IMR-90 (cell line): ENCODE measurements around the gene NFE2. TPM values are rescaled to one million over a fixed set of nuclear protein-coding genes. Genes with fewer than 3 reads are reported as not detected.

ENCODE experiments used
- ATAC-seq: fragments of 200-7000 bp; cut with Tn5 transposase; 2 replicates; pipeline ENCODE4 v1.9.1; 2020; ENCODE audit warnings: low read depth, mild to moderate bottlenecking, moderate library complexity
- BruUV-seq: library from RNA; stranded (reverse); fragments of 400-500 nt; replicated peaks from 2 replicates; lab custom pipeline; 2021; lab: Mats Ljungman, UMichigan
- CTCF ChIA-PET: fragments of 300-600 bp; formaldehyde crosslinking; extraction: SDS; loops from one replicate; lab custom pipeline; 2021; ENCODE audit warnings: antibody characterized with exemption; lab: Yijun Ruan, JAX
- POLR2A ChIA-PET: fragments of 300-600 bp; sonication (Branson Sonifier 250); formaldehyde crosslinking; loops from one replicate; lab custom pipeline; 2022; ENCODE audit warnings: antibody characterized with exemption; ENCODE audit not compliant: unreplicated experiment; lab: Charles Lee
- DNase-seq: peaks from one replicate; pipeline ENCODE4 v3.0.0; 2013
- H2AFZ ChIP-seq: replicated peaks from 2 replicates; pipeline ENCODE3; 2013; ENCODE audit warnings: low read length, mild to moderate bottlenecking; ENCODE audit not compliant: poor library complexity
- H2AK5ac ChIP-seq: 2 replicates; pipeline ENCODE4 v1.6.1; 2013; ENCODE audit warnings: low read depth, low read length, inconsistent platforms
- H2AK9ac ChIP-seq: replicated peaks from 2 replicates; pipeline ENCODE3; 2013; ENCODE audit warnings: mild to moderate bottlenecking, low read depth, low read length, moderate library complexity; ENCODE audit not compliant: poor library complexity
- H2BK120ac ChIP-seq: 2 replicates; pipeline ENCODE4 v1.6.1; 2013; ENCODE audit warnings: low read depth, low read length, inconsistent platforms
- H2BK15ac ChIP-seq: 3 replicates; pipeline ENCODE4 v1.6.1; 2013; ENCODE audit warnings: low read depth, low read length, inconsistent platforms
- H2BK20ac ChIP-seq: 2 replicates; pipeline ENCODE4 v1.6.1; 2013; ENCODE audit warnings: low read depth, mild to moderate bottlenecking, inconsistent platforms, low read length, moderate library complexity
- H2BK5ac ChIP-seq: 2 replicates; pipeline ENCODE4 v1.6.1; 2013; ENCODE audit warnings: mild to moderate bottlenecking, low read depth, low read length, inconsistent platforms; ENCODE audit not compliant: poor library complexity, severe bottlenecking
- H3K14ac ChIP-seq: replicated peaks from 2 replicates; pipeline ENCODE4 v1.6.1; 2013; ENCODE audit warnings: low read depth, low read length, inconsistent platforms
- H3K18ac ChIP-seq: 2 replicates; pipeline ENCODE4 v1.6.1; 2013; ENCODE audit warnings: low read depth, low read length, control low read depth
- H3K23ac ChIP-seq: 2 replicates; pipeline ENCODE4 v1.6.1; 2013; ENCODE audit warnings: low read depth, low read length, inconsistent platforms
- H3K27ac ChIP-seq: 2 replicates; pipeline ENCODE4 v1.5.1; 2013; ENCODE audit warnings: mild to moderate bottlenecking, control low read depth, low read length; ENCODE audit not compliant: insufficient read depth
- H3K27me3 ChIP-seq: 2 replicates; pipeline ENCODE4 v1.6.1; 2013; ENCODE audit warnings: low read length; ENCODE audit not compliant: control insufficient read depth, insufficient read depth
- H3K36me3 ChIP-seq: 2 replicates; pipeline ENCODE4 v1.6.1; 2013; ENCODE audit warnings: low read length, mixed read lengths; ENCODE audit not compliant: control insufficient read depth, insufficient read depth
- H3K4ac ChIP-seq: 2 replicates; pipeline ENCODE4 v1.6.1; 2013; ENCODE audit warnings: low read depth, low read length, inconsistent platforms
- H3K4me1 ChIP-seq: 2 replicates; pipeline ENCODE4 v1.6.1; 2013; ENCODE audit warnings: low read length, mixed read lengths; ENCODE audit not compliant: control insufficient read depth, insufficient read depth
- H3K4me2 ChIP-seq: 2 replicates; pipeline ENCODE4 v1.6.1; 2013; ENCODE audit warnings: low read depth, mild to moderate bottlenecking, control low read depth, low read length, moderate library complexity
- H3K4me3 ChIP-seq: 2 replicates; pipeline ENCODE4 v1.5.1; 2013; ENCODE audit warnings: low read depth, mild to moderate bottlenecking, control low read depth, low read length, moderate library complexity; ENCODE audit not compliant: insufficient read depth
- H3K56ac ChIP-seq: 2 replicates; pipeline ENCODE4 v1.6.1; 2013; ENCODE audit warnings: low read length, inconsistent platforms; ENCODE audit not compliant: insufficient read depth; ENCODE audit errors: extremely low read depth
- H3K79me1 ChIP-seq, 2 experiments: 2 replicates each; pipeline ENCODE4 v1.6.1; 2013; ENCODE audit warnings: low read length in 2 of 2, inconsistent platforms in 1 of 2, low read depth in 1 of 2
- H3K9ac ChIP-seq: 2 replicates; pipeline ENCODE4 v1.6.1; 2013; ENCODE audit warnings: low read depth, low read length, control low read depth
- H3K9me1 ChIP-seq: 2 replicates; pipeline ENCODE4 v1.6.1; 2013; ENCODE audit warnings: low read length, inconsistent platforms; ENCODE audit not compliant: insufficient read depth
- H3K9me3 ChIP-seq: 2 replicates; pipeline ENCODE4 v1.6.1; 2013; ENCODE audit warnings: low read length; ENCODE audit not compliant: control insufficient read depth, insufficient read depth
- H4K20me1 ChIP-seq: 2 replicates; pipeline ENCODE4 v1.6.1; 2013; ENCODE audit warnings: low read length, inconsistent platforms; ENCODE audit not compliant: insufficient read depth
- H4K5ac ChIP-seq: 2 replicates; pipeline ENCODE4 v1.6.1; 2013; ENCODE audit warnings: mild to moderate bottlenecking, low read depth, low read length, control low read depth
- H4K8ac ChIP-seq, 2 experiments: 2 replicates each; pipeline ENCODE4 v1.6.1; 2013; ENCODE audit warnings: low read depth in 2 of 2, low read length in 2 of 2, control low read depth in 1 of 2, inconsistent platforms in 1 of 2
- H4K91ac ChIP-seq: 2 replicates; pipeline ENCODE4 v1.6.1; 2013; ENCODE audit warnings: low read depth, low read length, inconsistent platforms; ENCODE audit not compliant: insufficient read depth
- CHD1 ChIP-seq: IDR thresholded peaks from 2 replicates; pipeline ENCODE4 v1.6.1; 2012; ENCODE audit warnings: low read depth, low read length, improper control_type of control experiment
- FOS ChIP-seq: fragments of 150-350 bp; IDR thresholded peaks from 2 replicates; pipeline ENCODE4 v1.6.1; 2016; ENCODE audit warnings: low read depth, low read length
- MAFK ChIP-seq: IDR thresholded peaks from 2 replicates; pipeline ENCODE4 v1.6.1; 2012; ENCODE audit warnings: low read depth, low read length, improper control_type of control experiment
- NFE2L2 ChIP-seq: fragments of 150-350 bp; IDR thresholded peaks from 2 replicates; pipeline ENCODE4 v1.6.1; 2016; ENCODE audit warnings: low read depth, mild to moderate bottlenecking, low read length
- RCOR1 ChIP-seq: IDR thresholded peaks from 2 replicates; pipeline ENCODE4 v1.6.1; 2012; ENCODE audit warnings: mild to moderate bottlenecking, low read length, improper control_type of control experiment; ENCODE audit not compliant: insufficient replicate concordance
- RFX5 ChIP-seq: IDR thresholded peaks from 2 replicates; pipeline ENCODE4 v1.8.0; 2012; ENCODE audit warnings: low read depth, mild to moderate bottlenecking, low read length, moderate library complexity
- WGBS, 2 experiments: methylation state at CpG; one replicate each; pipeline versions ENCODE4 v1.1.5 to v1.1.7; 2013; ENCODE audit warnings: missing lambda C conversion rate in 2 of 2; ENCODE audit not compliant: insufficient read length in 1 of 2; ENCODE audit errors: extremely low coverage in 2 of 2; 5-methylcytosine and 5-hydroxymethylcytosine counted together
- dilution Hi-C: fragments of 300-500 bp; cut with HindIII; formaldehyde crosslinking; loops from one replicate; pipeline ENCODE4 v1.14.3; 2018; ENCODE audit warnings: low sequenced_read_pairs; ENCODE audit not compliant: unreplicated experiment
- in situ Hi-C: fragments of 300-500 bp; cut with MboI; formaldehyde crosslinking; loops from 3 replicates; pipeline ENCODE4 v1.14.3; 2019; ENCODE audit warnings: low sequenced_read_pairs, inconsistent platforms, mixed read lengths
- intact Hi-C: fragments of 100-400 bp; cut with micrococcal nuclease; formaldehyde crosslinking; loops from 2 replicates; pipeline ENCODE4 v1.10.0; 2022
- polyA plus RNA-seq, 3 experiments: library from polyadenylated mRNA; depleted of rRNA; stranded (reverse); fragments of >200 nt; gene quantifications; 2 replicates each; pipeline ENCODE4 v1.2.3, GENCODE V29; 2012; ENCODE audit warnings: low replicate concordance in 1 of 3
- total RNA-seq: library from RNA; depleted of rRNA; stranded (reverse); fragments of >200 nt; gene quantifications from 2 replicates; pipeline ENCODE4 v1.2.3, GENCODE V29; 2012
- TF ChIP-seq, protein P1 (sequence below): conservative IDR thresholded peaks from 2 replicates; pipeline ENCODE4 v1.5.1; 2012; ENCODE audit warnings: mild to moderate bottlenecking, low read depth, low read length, improper control_type of control experiment
- TF ChIP-seq, protein P2 (sequence below): fragments of 150-350 bp; IDR thresholded peaks from 2 replicates; pipeline ENCODE4 v1.6.1; 2016; ENCODE audit warnings: low read depth, mild to moderate bottlenecking, low read length, moderate library complexity, borderline replicate concordance
- TF ChIP-seq, protein P3 (sequence below): fragments of 150-350 bp; IDR thresholded peaks from 2 replicates; pipeline ENCODE4 v1.6.1; 2017; ENCODE audit warnings: mild to moderate bottlenecking, antibody characterized with exemption, low read length, low read depth

The NFE2 gene
- total and polyA plus RNA-seq, 2 of the 4 experiments (the other 2 are of a cell fraction), result 0.18 to 0.32 TPM

DNA sequence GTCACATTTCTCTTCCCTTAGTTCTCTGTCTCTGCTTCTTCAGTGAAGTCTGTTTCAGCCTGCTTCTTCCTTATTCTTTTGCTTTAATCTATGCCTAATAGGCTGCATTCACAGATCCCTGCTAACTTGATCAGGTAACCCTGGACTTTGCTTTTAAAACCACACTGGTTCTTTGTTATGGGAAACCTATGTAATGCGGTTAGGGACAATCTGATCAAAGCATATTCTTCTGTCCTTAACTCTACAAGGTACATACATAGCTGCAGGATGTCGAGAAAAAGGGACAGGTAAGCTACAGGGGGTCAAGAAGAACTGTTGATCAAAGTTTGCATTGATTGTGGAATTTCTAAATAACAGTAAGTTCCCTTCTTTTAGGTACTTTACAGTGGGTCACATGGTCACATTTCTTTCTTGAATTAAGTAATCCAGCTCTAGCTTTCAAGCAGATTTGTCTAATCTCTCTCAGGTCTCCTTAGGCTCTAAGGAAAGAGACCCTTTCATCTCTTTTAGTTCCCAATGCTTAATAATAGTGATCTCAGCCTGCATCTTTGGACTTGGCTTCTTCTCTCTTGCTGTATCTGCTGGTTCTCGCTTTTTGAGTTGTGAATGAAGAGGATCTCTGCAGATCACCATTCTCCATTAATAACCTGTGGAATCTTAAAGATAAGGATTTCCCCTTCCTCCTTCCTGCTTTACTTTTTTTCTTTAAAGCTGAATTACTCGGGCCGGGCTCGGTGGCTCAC lies 28.0 kb upstream of the NFE2 start:
- Histone ChIP-seq H2BK120ac (no peak overlapping the region), H3K4me1 (peaks cover 7% of the 10 kb centered on the region), H4K5ac (no peak overlapping the region), H3K9me1 (peaks cover 10% of the 10 kb centered on the region), H4K8ac (no peak overlapping the region), H3K56ac (no peak overlapping the region), H2AFZ (no peak overlapping the region), H2BK20ac (no peak overlapping the region), H3K4me2 (0 out of 2 replicates have a peak overlapping the region, but pooled peaks have one; percentile 9), H4K20me1 (peaks cover 21% of the 10 kb centered on the region; the same call in 1 of the 2 replicates), H3K14ac (peak overlapping the region; percentile 77; the same call in 1 of the 2 replicates), H2AK5ac (no peak overlapping the region), H3K4me3 (no peak overlapping the region), H3K4ac (no peak overlapping the region; the same call in 1 of the 2 replicates), H4K91ac (no peak overlapping the region), H3K79me1 (peaks cover 14 to 68% of the 10 kb centered on the region in 2 experiments; a peak in 3 of 4 replicates), H3K27me3 (no peaks in the 10 kb centered on the region), H3K9ac (no peak overlapping the region), H3K9me3 (no peaks in the 10 kb centered on the region), H3K27ac (no peak overlapping the region), H3K36me3 (0 out of 2 replicates have a peak, but pooled peaks cover 4% of the 10 kb centered on the region), H3K18ac (no peak overlapping the region), H2AK9ac (no peak overlapping the region), H2BK15ac (no peak overlapping the region; the same call in 2 of the 3 replicates), H2BK5ac (no peak overlapping the region), H3K23ac (peak overlapping the region; percentile 84)
- ChIA-PET POLR2A (no interaction called here), CTCF (interaction anchor here (0.6 kb wide), 1 partner anchor 110 kb away, joined by 3 read pairs; no protein-coding TSS in a partner anchor)
- in situ Hi-C loops (no loop called here), dilution Hi-C loops (no loop called here), intact Hi-C loops (no loop called here)
- ATAC-seq (no peak), DNase-seq (no peak)
- no CpG with 5 or more reads among the region's 6 CpGs for WGBS, 2 experiments
- no TSS peak for BruUV-seq
- TF ChIP-seq NFE2L2, result no peak
- no peak for TF ChIP-seq FOS
- TF ChIP-seq, protein P1, sequence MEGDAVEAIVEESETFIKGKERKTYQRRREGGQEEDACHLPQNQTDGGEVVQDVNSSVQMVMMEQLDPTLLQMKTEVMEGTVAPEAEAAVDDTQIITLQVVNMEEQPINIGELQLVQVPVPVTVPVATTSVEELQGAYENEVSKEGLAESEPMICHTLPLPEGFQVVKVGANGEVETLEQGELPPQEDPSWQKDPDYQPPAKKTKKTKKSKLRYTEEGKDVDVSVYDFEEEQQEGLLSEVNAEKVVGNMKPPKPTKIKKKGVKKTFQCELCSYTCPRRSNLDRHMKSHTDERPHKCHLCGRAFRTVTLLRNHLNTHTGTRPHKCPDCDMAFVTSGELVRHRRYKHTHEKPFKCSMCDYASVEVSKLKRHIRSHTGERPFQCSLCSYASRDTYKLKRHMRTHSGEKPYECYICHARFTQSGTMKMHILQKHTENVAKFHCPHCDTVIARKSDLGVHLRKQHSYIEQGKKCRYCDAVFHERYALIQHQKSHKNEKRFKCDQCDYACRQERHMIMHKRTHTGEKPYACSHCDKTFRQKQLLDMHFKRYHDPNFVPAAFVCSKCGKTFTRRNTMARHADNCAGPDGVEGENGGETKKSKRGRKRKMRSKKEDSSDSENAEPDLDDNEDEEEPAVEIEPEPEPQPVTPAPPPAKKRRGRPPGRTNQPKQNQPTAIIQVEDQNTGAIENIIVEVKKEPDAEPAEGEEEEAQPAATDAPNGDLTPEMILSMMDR, result no peak
- no peak for TF ChIP-seq MAFK
- no peak for TF ChIP-seq CHD1
- no peak for TF ChIP-seq RFX5
- TF ChIP-seq, protein P2, sequence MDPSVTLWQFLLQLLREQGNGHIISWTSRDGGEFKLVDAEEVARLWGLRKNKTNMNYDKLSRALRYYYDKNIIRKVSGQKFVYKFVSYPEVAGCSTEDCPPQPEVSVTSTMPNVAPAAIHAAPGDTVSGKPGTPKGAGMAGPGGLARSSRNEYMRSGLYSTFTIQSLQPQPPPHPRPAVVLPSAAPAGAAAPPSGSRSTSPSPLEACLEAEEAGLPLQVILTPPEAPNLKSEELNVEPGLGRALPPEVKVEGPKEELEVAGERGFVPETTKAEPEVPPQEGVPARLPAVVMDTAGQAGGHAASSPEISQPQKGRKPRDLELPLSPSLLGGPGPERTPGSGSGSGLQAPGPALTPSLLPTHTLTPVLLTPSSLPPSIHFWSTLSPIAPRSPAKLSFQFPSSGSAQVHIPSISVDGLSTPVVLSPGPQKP, result no peak
- TF ChIP-seq, protein P3, sequence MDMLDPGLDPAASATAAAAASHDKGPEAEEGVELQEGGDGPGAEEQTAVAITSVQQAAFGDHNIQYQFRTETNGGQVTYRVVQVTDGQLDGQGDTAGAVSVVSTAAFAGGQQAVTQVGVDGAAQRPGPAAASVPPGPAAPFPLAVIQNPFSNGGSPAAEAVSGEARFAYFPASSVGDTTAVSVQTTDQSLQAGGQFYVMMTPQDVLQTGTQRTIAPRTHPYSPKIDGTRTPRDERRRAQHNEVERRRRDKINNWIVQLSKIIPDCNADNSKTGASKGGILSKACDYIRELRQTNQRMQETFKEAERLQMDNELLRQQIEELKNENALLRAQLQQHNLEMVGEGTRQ, result peak; percentile 45
- TF ChIP-seq RCOR1, result no peak
